ENCODE results near the gene ANO7.
"Not testable (repeated sequence)": the region's sequence is repeated elsewhere in the genome, so short reads cannot be mapped to it uniquely, and the experiment has no call there.

ANO7 gene

DNA sequence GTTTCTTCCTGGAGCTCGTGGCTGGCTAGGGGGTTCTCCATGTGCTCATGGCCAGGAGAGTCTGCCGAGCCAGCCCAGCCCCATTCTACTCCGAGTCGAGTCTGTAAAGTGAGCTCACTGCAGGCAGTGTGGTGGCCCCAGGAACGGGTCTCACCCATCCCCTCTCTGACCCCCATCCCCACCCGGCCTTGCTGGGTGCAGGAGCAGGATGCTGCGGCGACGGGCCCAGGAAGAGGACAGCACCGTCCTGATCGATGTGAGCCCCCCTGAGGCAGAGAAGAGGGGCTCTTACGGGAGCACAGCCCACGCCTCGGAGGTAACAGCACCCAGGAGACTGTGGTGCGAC, 1.4 kb downstream of the ANO7 start:
- FAIRE-seq (no peak), DNase-seq (ENCODE audit: insufficient read length, low spot score) (no peak)

DNA sequence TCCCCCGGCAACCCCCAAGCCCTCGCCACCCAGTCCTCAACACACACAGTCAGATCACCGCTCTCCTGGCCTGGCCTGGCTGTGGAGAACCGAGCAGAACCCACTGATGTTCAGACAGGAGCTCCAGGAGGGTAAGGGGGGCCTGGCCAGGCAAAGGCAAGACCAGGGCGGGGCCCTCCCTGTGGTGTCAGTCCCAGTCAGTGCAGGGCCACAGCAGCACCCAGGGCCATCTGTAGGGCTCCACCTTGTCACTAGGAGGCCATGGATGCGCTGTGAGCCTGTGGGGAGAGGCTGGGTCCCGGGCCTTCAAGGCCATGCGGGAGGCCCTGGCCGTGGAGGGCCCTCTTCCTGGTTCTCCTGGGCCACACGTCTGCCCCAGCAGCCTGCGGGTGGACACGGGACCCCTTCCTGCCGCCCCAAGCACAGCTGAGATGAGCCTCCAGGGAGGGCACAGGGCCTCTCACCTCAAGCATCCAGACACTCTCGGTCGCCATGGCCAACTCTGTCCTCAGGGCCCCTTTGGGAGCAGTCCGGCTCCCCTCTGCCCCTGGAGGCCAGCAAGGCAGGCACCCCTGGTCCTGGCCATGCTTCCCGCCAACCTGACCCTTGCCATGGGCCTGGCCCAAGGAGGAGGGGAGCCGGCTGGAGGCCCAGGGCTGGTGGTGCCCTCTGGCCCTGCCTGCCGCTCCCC, 2.0 kb downstream of the ANO7 start:
- FAIRE-seq (no peak), DNase-seq (ENCODE audit: insufficient read length, low spot score) (no peak)

- FAIRE-seq (no peak), DNase-seq (ENCODE audit: insufficient read length, low spot score) (no peak)
These were observed 2.6 kb downstream of the ANO7 start for GRCh38 chr2:241191081-241191480.

- DNase-seq (ENCODE audit: insufficient read length, low spot score) (no peak), FAIRE-seq (no peak)
These were observed 4.8 kb downstream of the ANO7 start for GRCh38 chr2:241193271-241193670.

- FAIRE-seq = no peak
- DNase-seq (ENCODE audit: insufficient read length, low spot score) = no peak
These were observed 6.3 kb downstream of the ANO7 start for GRCh38 chr2:241194811-241195210.

GRCh38 chr2:241195506-241196130, 7.1 kb downstream of the ANO7 start:
- DNase-seq (ENCODE audit: insufficient read length, low spot score) (no peak), FAIRE-seq (no peak)

DNA sequence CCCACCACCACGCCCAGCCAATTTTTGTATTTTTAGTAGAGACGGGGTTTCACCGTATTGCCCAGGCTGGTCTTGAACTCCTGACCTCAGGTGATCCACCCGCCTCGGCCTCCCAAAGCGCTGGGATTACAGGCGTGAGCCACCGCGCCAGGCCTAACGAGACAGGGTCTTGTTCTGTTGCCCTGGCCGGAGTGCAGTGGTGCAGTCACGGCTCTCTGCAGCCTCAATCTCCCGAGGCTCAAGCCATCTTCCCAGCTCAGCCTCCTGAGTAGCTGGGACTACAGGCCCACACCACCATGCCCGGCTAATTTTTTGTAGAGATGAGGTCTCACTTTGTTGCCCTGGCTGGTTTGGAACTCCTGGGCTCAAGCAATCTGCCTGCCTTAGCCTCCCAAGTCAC, 8.8 kb downstream of the ANO7 start:
- FAIRE-seq; DNase-seq (ENCODE audit: insufficient read length, low spot score): not testable (repeated sequence)

DNA sequence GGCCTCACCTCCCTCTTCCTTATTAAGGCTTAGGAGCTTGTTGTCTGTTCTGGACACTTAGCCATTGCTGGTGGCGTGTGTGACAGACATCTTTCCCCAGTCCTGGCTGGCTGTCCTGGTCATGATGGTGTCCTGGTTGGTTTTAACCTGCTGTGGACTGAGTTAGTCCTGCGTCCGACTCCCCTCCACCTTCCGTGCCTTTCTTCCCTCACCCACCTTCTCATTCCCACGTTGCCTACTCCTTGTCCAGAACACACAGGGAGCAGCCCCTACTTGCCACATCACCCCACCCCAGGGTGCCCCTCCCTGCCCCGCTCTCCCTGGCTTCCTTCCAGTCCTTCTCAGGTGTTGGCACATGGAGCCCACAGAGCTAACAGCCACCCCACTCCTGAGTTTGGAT, 9.5 kb downstream of the ANO7 start:
- DNase-seq (ENCODE audit: insufficient read length, low spot score) (no peak), FAIRE-seq (peak; percentile 33)

DNA sequence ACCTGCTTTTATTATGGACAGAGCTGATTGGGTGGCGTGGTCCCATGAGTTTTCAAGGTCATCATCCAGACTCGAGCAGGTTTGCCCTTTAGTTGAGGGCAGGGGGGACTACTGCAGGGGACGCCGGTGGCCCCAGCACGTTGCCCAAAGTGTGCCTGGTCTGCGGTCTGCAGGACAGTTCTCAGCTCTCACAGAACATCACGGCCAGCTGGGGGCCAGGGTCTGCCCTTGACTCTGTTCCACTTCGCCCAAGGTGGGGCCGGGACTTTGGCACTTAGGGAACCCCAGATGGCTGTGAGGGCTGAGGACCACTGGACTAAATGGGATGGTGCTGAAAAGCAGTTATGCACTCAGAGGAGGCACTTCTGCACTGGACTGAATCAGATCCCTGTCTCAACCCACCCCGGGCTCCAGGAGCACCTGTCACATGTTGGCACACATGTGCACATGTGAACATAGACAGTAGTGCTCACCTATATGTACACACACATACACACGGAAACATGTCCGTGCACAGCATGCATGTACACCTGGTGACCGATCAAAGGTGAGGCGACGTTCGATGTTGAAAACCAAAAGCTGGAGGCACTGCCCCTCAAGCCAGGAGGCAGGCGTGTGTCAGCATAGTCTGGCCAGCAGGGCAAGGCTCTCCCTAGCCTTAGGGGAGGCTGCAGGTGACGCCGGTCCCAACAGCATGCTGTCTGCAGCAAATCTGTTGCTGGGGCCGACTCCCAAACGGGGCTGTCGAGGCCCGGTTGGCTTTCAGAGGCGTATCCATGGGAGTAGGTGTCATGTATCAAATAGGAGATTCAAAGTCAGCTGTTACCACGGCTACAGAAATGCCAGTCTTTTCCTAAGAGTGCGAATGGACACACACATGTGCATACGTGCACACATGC, 10.2 kb downstream of the ANO7 start:
- no peak for DNase-seq (ENCODE audit: insufficient read length, low spot score)
- no peak for FAIRE-seq

GRCh38 chr2:241199286-241199685, 10.8 kb downstream of the ANO7 start:
- FAIRE-seq (no peak), DNase-seq (ENCODE audit: insufficient read length, low spot score) (no peak)

- no peak for DNase-seq (ENCODE audit: insufficient read length, low spot score)
- no peak for FAIRE-seq
These were observed 11.7 kb downstream of the ANO7 start for GRCh38 chr2:241199897-241200821.

- DNase-seq (ENCODE audit: insufficient read length, low spot score) = no peak
- no peak for FAIRE-seq
These were observed 12.4 kb downstream of the ANO7 start for GRCh38 chr2:241200822-241201395.

DNA sequence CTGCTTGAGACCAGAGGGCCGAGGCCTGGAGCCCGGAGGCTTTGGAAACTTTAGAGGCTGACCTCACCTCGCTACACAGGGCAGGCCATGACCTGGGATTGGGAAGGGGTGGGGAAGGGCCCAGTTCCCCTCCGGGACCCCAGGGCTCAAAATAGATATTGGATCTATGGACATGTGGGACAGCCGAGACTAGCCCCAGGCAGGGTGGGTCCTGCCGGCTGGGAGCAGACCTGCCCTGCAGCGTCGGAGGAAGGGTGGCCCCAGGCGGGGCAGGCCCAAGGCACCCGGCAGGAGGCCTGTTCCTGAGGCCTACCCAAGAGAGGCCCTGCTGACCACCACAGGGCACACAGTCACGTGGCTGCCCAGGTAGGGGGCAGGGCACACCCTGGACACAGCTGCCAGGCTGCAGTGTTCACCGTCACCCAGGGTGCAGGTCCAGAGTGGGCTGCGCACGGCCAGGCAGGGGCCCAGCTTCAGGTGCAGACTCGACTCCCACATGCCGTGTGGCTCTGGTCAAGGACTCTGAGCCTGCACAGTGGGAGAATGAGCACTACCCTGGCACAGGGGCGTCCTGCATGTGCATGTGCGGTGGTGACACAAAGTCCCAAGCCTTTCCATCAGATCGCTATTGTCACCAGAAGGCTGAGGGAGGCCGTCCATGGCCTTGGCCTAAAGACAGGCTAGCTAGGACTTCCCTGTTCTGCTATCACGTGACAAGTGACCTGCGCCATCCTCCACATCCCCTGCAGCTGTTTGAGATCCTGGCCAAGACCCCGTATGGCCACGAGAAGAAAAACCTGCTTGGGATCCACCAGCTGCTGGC, 13.2 kb downstream of the ANO7 start:
- no peak for DNase-seq (ENCODE audit: insufficient read length, low spot score)
- FAIRE-seq = no peak

DNA sequence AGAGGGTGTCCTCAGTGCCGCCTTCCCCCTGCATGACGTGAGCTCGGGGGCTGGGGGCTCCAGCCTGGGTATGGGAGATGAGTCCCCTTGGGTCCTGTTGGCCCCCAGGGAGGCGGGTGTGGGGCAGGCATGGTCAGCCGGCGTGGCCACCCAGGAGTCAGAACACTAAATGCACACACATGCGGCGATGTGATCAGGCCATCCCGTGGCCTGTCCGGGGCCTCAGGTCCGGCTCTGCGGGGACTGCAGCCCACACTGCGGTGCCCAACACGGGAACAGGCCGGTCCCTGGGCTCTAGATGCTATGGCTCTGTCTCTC, 13.8 kb downstream of the ANO7 start:
- DNase-seq (ENCODE audit: insufficient read length, low spot score) = no peak
- FAIRE-seq = no peak

GRCh38 chr2:241202681-241203080, 14.2 kb downstream of the ANO7 start:
- no peak for FAIRE-seq

GRCh38 chr2:241203218-241204009, 14.9 kb downstream of the ANO7 start:
- no peak for DNase-seq (ENCODE audit: insufficient read length, low spot score)
- FAIRE-seq = no peak

More at GRCh38 chr2:241202681-241203080, 14.2 kb downstream of the ANO7 start:
- no peak for DNase-seq (ENCODE audit: insufficient read length, low spot score)

DNA sequence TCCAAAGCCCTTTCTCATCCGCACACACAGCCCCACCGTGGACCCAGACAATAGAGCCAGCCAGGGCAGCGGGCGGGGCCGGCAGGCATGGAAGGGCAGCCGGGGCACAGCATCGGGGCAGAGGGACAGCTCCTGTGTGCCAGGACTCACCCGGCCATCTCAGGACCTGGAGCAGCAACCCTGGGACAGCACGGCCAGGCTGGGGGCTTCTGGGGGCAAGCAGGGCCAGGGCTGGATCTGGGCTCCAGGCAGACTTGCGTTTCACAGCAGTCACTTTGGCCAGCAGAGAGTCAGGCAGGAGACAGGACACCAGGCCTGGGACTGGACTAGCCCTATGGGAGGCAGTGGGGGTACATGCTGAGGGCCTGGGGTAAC, 15.5 kb downstream of the ANO7 start:
- FAIRE-seq = no peak
- no peak for DNase-seq (ENCODE audit: insufficient read length, low spot score)

DNA sequence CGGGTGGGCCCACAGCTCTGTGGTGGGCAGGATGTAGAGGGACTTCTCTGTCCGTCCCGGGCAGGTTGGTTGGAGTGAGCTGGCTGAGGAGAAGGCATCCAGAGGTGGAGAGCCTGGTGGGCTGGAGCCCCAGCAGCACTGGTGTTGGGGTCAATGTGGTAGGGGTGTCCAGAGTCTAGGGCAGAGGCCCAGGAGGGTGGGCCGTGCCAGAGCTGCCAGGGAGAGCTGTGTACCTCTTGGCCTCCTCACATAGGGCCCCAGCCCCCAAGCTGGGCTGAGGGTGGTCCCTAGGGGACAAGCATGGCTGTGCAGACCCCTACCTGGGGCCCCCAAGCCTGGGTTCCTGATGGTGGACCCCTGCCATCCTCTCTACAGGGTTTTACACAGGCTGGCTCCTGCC, 16.0 kb downstream of the ANO7 start:
- FAIRE-seq = no peak
- no peak for DNase-seq (ENCODE audit: insufficient read length, low spot score)

DNA sequence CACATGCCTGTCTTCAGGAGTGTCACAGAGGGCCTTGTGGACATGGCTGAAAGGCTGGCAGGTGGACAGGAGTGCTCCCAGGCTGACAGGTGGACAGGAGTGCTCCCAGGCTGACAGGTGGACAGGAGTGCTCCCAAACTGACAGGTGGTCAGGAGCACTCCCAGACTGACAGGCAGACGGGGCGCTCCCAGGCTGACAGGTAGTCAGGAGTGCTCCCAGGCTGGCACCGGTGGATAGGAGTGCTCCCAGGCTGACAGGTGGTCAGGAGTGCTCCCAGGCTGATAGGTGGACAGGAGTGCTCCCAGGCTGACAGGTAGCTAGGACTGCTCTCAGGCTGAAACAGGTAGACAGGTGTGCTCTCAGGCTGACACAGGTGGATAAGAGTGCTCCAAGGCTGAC, 16.6 kb downstream of the ANO7 start:
- FAIRE-seq (peak; percentile 23), DNase-seq (ENCODE audit: insufficient read length, low spot score) (no peak)

Data from HTR-8/SVneo (cell line).